Cardiac fibroblast (primary cell): ENCODE data around the gene SLC2A4RG.

Source experiments
- DNase-seq, 2 donors: peaks; one replicate each; pipeline versions ENCODE4 v3.0.0 to v3.0.0-alpha.2; 2010; ENCODE audit warnings: low read depth in 2 of 2
- H3K4me3 ChIP-seq, 2 donors: replicated peaks in 1 of 2; 1 replicate in 1 of 2; 2 replicates in 1 of 2; pipeline ENCODE4 v1.5.1; 2011; ENCODE audit warnings: low read depth in 2 of 2, low read length in 2 of 2, mild to moderate bottlenecking in 2 of 2, moderate library complexity in 1 of 2
- CTCF ChIP-seq: IDR thresholded peaks from one replicate; pipeline ENCODE4 v1.5.1; 2011; ENCODE audit warnings: low read depth, mild to moderate bottlenecking, low read length, inconsistent platforms

The SLC2A4RG gene

DNA sequence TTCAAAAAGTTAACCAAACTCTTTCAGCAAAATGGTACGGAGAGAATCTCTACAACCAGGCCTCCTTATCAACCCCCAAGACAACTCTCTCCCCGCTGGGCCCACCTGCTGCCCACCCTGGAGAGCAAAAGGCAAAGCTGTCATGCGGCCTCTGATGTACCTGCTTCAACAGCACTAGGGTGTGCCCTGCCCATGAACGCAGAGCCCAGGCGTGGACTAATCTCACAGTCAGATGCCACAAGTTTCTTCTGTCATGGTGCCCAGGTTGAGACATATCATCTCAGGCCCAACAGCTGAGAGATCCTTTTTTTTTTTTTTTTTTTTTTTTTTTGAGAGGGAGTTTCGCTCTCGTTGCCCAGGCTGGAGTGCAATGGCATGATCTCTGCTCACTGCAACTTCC lies 26.3 kb downstream of the SLC2A4RG start:
- TF ChIP-seq CTCF = no peak
- DNase-seq = no peak
- H3K4me3 ChIP-seq = no peak overlapping the region

DNA sequence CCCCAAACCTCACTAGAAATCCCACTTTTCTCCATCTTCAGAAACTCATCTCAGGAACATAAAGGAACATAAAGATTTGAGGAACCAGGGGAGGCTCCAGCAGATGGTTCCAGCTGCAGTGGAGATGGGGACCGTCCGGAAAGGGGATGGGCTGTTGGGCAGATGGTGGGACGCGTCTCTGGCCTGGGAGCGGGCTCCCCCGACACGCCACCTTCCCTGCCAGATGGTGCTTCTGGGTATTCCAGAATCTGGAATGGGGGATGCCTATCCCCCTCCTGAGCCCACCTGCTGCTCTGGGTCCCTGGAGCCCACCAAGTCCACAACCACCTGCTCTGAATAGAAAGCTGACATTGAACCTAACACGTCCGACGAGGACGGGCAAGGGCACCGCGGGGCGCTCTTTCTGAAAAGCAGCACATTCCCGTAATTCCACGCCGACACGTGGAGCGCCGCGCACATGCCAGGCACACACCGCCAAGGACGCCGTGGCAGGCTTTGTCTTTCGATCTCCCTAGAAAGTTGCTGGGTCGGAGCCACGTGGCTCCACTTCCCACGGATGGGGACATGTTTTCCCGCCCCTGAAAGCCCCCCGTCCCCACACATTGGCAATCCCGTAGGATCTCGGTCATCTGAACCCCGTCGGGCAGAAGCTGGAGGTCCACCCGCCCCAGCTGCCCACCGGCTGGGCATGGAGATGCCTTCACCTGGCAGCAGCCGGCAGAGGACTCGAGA lies 27.3 kb downstream of the SLC2A4RG start:
- no peak overlapping the region for H3K4me3 ChIP-seq
- DNase-seq = no peak
- TF ChIP-seq CTCF = no peak

DNA sequence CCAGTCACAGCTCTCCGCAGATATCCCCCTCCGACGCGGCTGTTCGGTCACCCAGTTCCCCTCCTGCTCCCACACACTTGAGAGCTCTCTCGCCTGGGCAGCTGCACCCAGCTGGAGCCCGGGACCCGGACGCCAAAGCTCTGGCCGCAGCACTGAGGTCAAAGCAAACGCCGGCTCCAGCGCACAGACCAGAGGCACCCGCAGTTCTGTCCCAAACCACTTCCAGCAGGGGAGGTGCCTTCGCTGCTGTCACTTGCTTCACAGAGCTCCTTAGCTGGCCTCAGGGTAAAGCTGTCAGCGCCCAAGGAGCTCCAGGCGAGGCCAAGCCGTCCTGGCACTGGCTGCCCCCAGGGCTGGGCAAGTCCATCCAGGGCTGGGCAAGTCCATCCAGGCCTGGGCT lies 27.9 kb downstream of the SLC2A4RG start:
- DNase-seq = no peak
- H3K4me3 ChIP-seq = no peak overlapping the region
- no peak for TF ChIP-seq CTCF

GRCh38 chr20:63767886-63768285 lies 28.3 kb downstream of the SLC2A4RG start:
- no peak overlapping the region for H3K4me3 ChIP-seq
- DNase-seq = no peak
- no peak for TF ChIP-seq CTCF

GRCh38 chr20:63768591-63769515 lies 29.3 kb downstream of the SLC2A4RG start:
- no peak for TF ChIP-seq CTCF
- no peak for DNase-seq
- H3K4me3 ChIP-seq = no peak overlapping the region

DNA sequence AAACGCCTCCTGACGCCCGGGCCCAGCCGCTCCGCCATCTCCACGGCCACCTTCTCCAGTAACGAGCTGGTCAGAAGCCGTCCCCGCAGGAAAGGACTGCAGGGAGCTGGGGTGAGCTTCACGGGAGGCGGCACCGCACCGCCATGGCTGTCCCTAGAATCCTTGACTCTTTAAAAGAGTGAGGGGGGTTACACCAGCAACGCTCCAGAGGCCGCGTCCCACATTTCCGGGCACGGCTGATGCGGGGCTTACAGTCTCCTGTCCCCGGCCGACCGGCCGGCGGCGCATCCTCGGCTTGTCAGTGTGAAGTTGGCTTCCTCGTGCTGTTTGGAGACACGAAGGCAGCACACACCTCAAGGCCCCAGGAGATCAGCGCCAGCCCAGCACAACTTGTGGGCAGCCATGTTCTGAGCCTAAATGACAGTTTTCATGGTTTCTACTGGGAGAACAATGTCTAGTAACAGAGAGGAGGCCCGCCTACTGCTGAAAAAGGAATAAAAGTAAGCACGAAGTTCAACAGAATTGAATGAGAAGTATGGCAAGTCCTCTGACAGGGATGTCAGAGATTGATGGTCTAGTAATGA lies 30.4 kb downstream of the SLC2A4RG start:
- no peak for TF ChIP-seq CTCF
- no peak for DNase-seq
- H3K4me3 ChIP-seq = no peak overlapping the region
